Liver (tissue), 3 donors: ENCODE results near the gene CCDC68.

ENCODE experiments used
- HNF4A ChIP-seq, 2 donors: conservative IDR thresholded peaks; 2 replicates each; pipeline ENCODE4 v1.6.1; 2016; ENCODE audit warnings: antibody characterized with exemption in 2 of 2, mild to moderate bottlenecking in 2 of 2
- MAX ChIP-seq: IDR thresholded peaks from 2 replicates; pipeline ENCODE4 v1.6.1; 2016; ENCODE audit warnings: antibody characterized with exemption
- RAD21 ChIP-seq, 2 donors: IDR thresholded peaks; 2 replicates each; pipeline ENCODE4 v1.6.1; 2016; ENCODE audit warnings: antibody characterized with exemption in 2 of 2, mild to moderate bottlenecking in 2 of 2
- TAF1 ChIP-seq: conservative IDR thresholded peaks from 2 replicates; pipeline ENCODE4 v1.6.1; 2016; ENCODE audit warnings: antibody characterized with exemption, mild to moderate bottlenecking
- TF ChIP-seq, protein P1 (sequence below): IDR thresholded peaks from 2 replicates; pipeline ENCODE4 v1.6.1; 2016; ENCODE audit warnings: antibody characterized with exemption
- TF ChIP-seq, protein P2 (sequence below): fragments of 150-350 bp; IDR thresholded peaks from 2 replicates; pipeline ENCODE4 v1.5.1; 2017; ENCODE audit warnings: improper control_type of control experiment, low read depth, low read length; ENCODE audit not compliant: missing input control
- donor health status: healthy.
- donor health status: healthy.

GRCh38 chr18:54871231-54871630 is 88.0 kb downstream of the CCDC68 start:
- TF ChIP-seq, protein P1, sequence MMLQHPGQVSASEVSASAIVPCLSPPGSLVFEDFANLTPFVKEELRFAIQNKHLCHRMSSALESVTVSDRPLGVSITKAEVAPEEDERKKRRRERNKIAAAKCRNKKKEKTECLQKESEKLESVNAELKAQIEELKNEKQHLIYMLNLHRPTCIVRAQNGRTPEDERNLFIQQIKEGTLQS: no peak
- TF ChIP-seq, protein P2, sequence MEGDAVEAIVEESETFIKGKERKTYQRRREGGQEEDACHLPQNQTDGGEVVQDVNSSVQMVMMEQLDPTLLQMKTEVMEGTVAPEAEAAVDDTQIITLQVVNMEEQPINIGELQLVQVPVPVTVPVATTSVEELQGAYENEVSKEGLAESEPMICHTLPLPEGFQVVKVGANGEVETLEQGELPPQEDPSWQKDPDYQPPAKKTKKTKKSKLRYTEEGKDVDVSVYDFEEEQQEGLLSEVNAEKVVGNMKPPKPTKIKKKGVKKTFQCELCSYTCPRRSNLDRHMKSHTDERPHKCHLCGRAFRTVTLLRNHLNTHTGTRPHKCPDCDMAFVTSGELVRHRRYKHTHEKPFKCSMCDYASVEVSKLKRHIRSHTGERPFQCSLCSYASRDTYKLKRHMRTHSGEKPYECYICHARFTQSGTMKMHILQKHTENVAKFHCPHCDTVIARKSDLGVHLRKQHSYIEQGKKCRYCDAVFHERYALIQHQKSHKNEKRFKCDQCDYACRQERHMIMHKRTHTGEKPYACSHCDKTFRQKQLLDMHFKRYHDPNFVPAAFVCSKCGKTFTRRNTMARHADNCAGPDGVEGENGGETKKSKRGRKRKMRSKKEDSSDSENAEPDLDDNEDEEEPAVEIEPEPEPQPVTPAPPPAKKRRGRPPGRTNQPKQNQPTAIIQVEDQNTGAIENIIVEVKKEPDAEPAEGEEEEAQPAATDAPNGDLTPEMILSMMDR: no peak
- no peak for TF ChIP-seq RAD21 (IDR thresholded peaks at IDR 0.05)
- TF ChIP-seq MAX: no peak
- no peak for TF ChIP-seq TAF1
- TF ChIP-seq HNF4A (conservative IDR thresholded peaks at IDR 0.05): no peak
